Right cardiac atrium (tissue), 5 donors: ENCODE results near the gene TARBP2. TPM values are rescaled to one million over a fixed set of nuclear protein-coding genes. Genes with fewer than 3 reads are reported as not detected.

Experiments used
- ATAC-seq, 2 donors: fragments of 200-7000 bp; cut with Tn5 transposase; one replicate each; pipeline versions ENCODE4 v1.8.0 to v1.9.1; 2020; ENCODE audit warnings: moderate library complexity in 2 of 2, mild to moderate bottlenecking in 1 of 2
- DNase-seq, 3 donors: peaks; one replicate each; pipeline ENCODE4 v3.0.0-alpha.2; 2020
- H3K27ac ChIP-seq: one replicate; pipeline ENCODE4 v1.5.1; 2013; ENCODE audit warnings: mild to moderate bottlenecking, low read length, control low read depth, moderate library complexity
- H3K27me3 ChIP-seq: one replicate; pipeline ENCODE4 v1.6.1; 2013; ENCODE audit not compliant: control insufficient read depth, insufficient read depth
- H3K4me1 ChIP-seq: one replicate; pipeline ENCODE4 v1.6.1; 2013; ENCODE audit warnings: low read length; ENCODE audit not compliant: control insufficient read depth, insufficient read depth
- H3K4me3 ChIP-seq: one replicate; pipeline ENCODE4 v1.5.1; 2013; ENCODE audit warnings: low read length, control low read depth
- H3K9me3 ChIP-seq: one replicate; pipeline ENCODE4 v1.6.1; 2013; ENCODE audit warnings: low read length; ENCODE audit not compliant: control insufficient read depth
- WGBS: extraction: QIAGEN DNeasy Blood & Tissue Kit; methylation state at CpG from one replicate; pipeline ENCODE4 v1.1.7; 2013; 5-methylcytosine and 5-hydroxymethylcytosine counted together
- intact Hi-C, 4 donors: fragments of 100-400 bp; cut with DNase I; formaldehyde crosslinking; loops; one replicate each; pipeline versions ENCODE4 v1.11.0 to v1.14.0; 2022 to 2023
- polyA plus RNA-seq: library from polyadenylated mRNA; stranded (reverse); fragments of 200-250 nt; gene quantifications from one replicate; pipeline ENCODE4 v1.2.3, GENCODE V29; 2013
- total RNA-seq, 4 donors: library from RNA; stranded (reverse); fragmentation: NEBNext Ultra II Directional; extraction: Animal tissue kit (Norgen Biotek cat#: 25700); gene quantifications; one replicate each; pipeline ENCODE4 v1.2.1, GENCODE V29; 2021
- donor health status: healthy with polysubstance abuse.
- donor health status: DM: no; HTN: yes; CAD: no.
- donor health status: DM: no; HTN: no; CAD: no.
- donor health status: DM: no; HTN: yes; CAD: no; lungs with severe emphysema.
- donor health status: DM: yes; HTN: yes; CAD: no.

TARBP2 gene
- total and polyA plus RNA-seq, 5 donors: 12.8 to 13.9 (median 13.0) TPM

- no peak overlapping the region for H3K27ac ChIP-seq
- WGBS: 80% methylated on average over 19 of the region's 19 CpGs
- H3K27me3 ChIP-seq: no peaks in the 10 kb centered on the region
- DNase-seq (peak in 1 of 3 donors; percentile 37), ATAC-seq (no peak)
- no peak overlapping the region for H3K4me3 ChIP-seq
- H3K4me1 ChIP-seq: peaks cover 7% of the 10 kb centered on the region
- no peaks in the 10 kb centered on the region for H3K9me3 ChIP-seq
- intact Hi-C loops: loop anchor here (5.0 to 10.0 kb wide), 3 partner anchors 51 to 181 kb away; partner anchors contain the start of genes AAAS (in 3 of the 4) and PCBP2 (in 1 of the 4)
Measured at GRCh38 chr12:53505555-53506449, 4.7 kb downstream of the TARBP2 start.

- H3K4me3 ChIP-seq: no peak overlapping the region
- DNase-seq (no peak), ATAC-seq (no peak)
- WGBS: 33% methylated on average over 2 of the region's 2 CpGs
- H3K4me1 ChIP-seq: peaks cover 7% of the 10 kb centered on the region
- intact Hi-C loops: loop anchor here (5.0 to 10.0 kb wide), 3 partner anchors 52 to 182 kb away; partner anchors contain the start of genes AAAS (in 3 of the 4) and PCBP2 (in 1 of the 4)
- no peaks in the 10 kb centered on the region for H3K9me3 ChIP-seq
- no peaks in the 10 kb centered on the region for H3K27me3 ChIP-seq
- H3K27ac ChIP-seq: no peak overlapping the region
Measured at GRCh38 chr12:53506450-53506785, 5.3 kb downstream of the TARBP2 start.

GRCh38 chr12:53506881-53507602 is 6.0 kb downstream of the TARBP2 start, which contains the start of gene NPFF:
NPFF (minus strand) TSS chr12:53507484; CDS start chr12:53507474, 10 bp downstream.
- intact Hi-C loops: loop anchor here (5.0 to 10.0 kb wide), 3 partner anchors 52 to 182 kb away; partner anchors contain the start of genes AAAS (in 3 of the 4) and PCBP2 (in 1 of the 4)
- 84% methylated on average over 9 of the region's 9 CpGs for WGBS
- Histone ChIP-seq H3K9me3 (no peaks in the 10 kb centered on the region), H3K4me3 (no peak within 1 kb of the TSS), H3K27me3 (no peaks in the 10 kb centered on the region), H3K4me1 (peaks cover 2% of the 10 kb centered on the region), H3K27ac (no peak within 1 kb of the TSS)
- ATAC-seq (no peak), DNase-seq (peak in 1 of 3 donors; percentile 40)

GRCh38 chr12:53507603-53507885 is 6.5 kb downstream of the TARBP2 start:
- ATAC-seq (no peak), DNase-seq (peak in 1 of 3 donors; percentile 4)
- WGBS: 84% methylated on average over 4 of the region's 4 CpGs
- Histone ChIP-seq H3K27me3 (no peaks in the 10 kb centered on the region), H3K4me3 (no peak overlapping the region), H3K4me1 (no peaks in the 10 kb centered on the region), H3K27ac (no peak overlapping the region), H3K9me3 (no peaks in the 10 kb centered on the region)
- intact Hi-C loops: loop anchor here (5.0 to 10.0 kb wide), 3 partner anchors 53 to 183 kb away; partner anchors contain the start of genes AAAS (in 3 of the 4) and PCBP2 (in 1 of the 4)

- H3K27ac ChIP-seq: no peak overlapping the region
- DNase-seq (peak; percentile 76 to 93 (median 92)), ATAC-seq (peak; percentile 78 to 84)
- intact Hi-C loops: loop anchor here (5.0 to 10.0 kb wide), 3 partner anchors 54 to 184 kb away; partner anchors contain the start of genes AAAS (in 3 of the 4) and PCBP2 (in 1 of the 4)
- no peaks in the 10 kb centered on the region for H3K27me3 ChIP-seq
- H3K4me3 ChIP-seq: no peak overlapping the region
- WGBS: 26% methylated on average over 7 of the region's 7 CpGs
- H3K9me3 ChIP-seq: no peaks in the 10 kb centered on the region
- no peaks in the 10 kb centered on the region for H3K4me1 ChIP-seq
Measured at GRCh38 chr12:53508534-53509170, 7.6 kb downstream of the TARBP2 start.

- Histone ChIP-seq H3K27me3 (no peaks in the 10 kb centered on the region), H3K4me3 (no peak overlapping the region), H3K4me1 (no peaks in the 10 kb centered on the region), H3K9me3 (no peaks in the 10 kb centered on the region), H3K27ac (no peak overlapping the region)
- 90% methylated on average over 9 of the region's 9 CpGs for WGBS
- ATAC-seq (no peak), DNase-seq (no peak)
- intact Hi-C loops: loop anchor here in 2 of 4 donors (5.0 kb wide), 2 partner anchors 158 to 163 kb away; no protein-coding TSS in a partner anchor
Measured at GRCh38 chr12:53510181-53510812, 9.2 kb downstream of the TARBP2 start.

GRCh38 chr12:53513712-53514410 is 12.8 kb downstream of the TARBP2 start:
- WGBS: 74% methylated on average over 6 of the region's 6 CpGs
- no peaks in the 10 kb centered on the region for H3K9me3 ChIP-seq
- intact Hi-C loops: loop anchor here in 2 of 4 donors (5.0 kb wide), 2 partner anchors 162 to 167 kb away; no protein-coding TSS in a partner anchor
- no peaks in the 10 kb centered on the region for H3K27me3 ChIP-seq
- H3K4me3 ChIP-seq: no peak overlapping the region
- H3K27ac ChIP-seq: no peak overlapping the region
- DNase-seq (no peak), ATAC-seq (peak; percentile 26 to 63)
- H3K4me1 ChIP-seq: no peaks in the 10 kb centered on the region

GRCh38 chr12:53514628-53515290 is 13.7 kb downstream of the TARBP2 start:
- 77% methylated on average over 6 of the region's 6 CpGs for WGBS
- H3K9me3 ChIP-seq: no peaks in the 10 kb centered on the region
- H3K4me1 ChIP-seq: no peaks in the 10 kb centered on the region
- H3K27ac ChIP-seq: no peak overlapping the region
- no peak for DNase-seq
- H3K27me3 ChIP-seq: no peaks in the 10 kb centered on the region
- no peak overlapping the region for H3K4me3 ChIP-seq
- no peak for ATAC-seq
- intact Hi-C loops: loop anchor here in 2 of 4 donors (5.0 kb wide), 2 partner anchors 162 to 167 kb away; no protein-coding TSS in a partner anchor

- WGBS: 73% methylated on average over 2 of the region's 2 CpGs
- Histone ChIP-seq H3K27me3 (no peaks in the 10 kb centered on the region), H3K9me3 (no peaks in the 10 kb centered on the region), H3K4me3 (no peak overlapping the region), H3K4me1 (no peaks in the 10 kb centered on the region), H3K27ac (no peak overlapping the region)
- ATAC-seq (no peak), DNase-seq (no peak)
- intact Hi-C loops: no loop called here
Measured at GRCh38 chr12:53515291-53515680, 14.2 kb downstream of the TARBP2 start.
